Measurements from ENCODE around the gene NOL12.
"Not testable (repeated sequence)": the region's sequence is repeated elsewhere in the genome, so short reads cannot be mapped to it uniquely, and the experiment has no call there.

GRCh38 chr22:37717746-37718305 lies 31.7 kb downstream of the NOL12 start:
- not testable (repeated sequence) for TF ChIP-seq CTCF, POLR2A (IDR thresholded peaks at IDR 0.05)
